ENCODE results near the gene GSDME.

Gene GSDME

DNA sequence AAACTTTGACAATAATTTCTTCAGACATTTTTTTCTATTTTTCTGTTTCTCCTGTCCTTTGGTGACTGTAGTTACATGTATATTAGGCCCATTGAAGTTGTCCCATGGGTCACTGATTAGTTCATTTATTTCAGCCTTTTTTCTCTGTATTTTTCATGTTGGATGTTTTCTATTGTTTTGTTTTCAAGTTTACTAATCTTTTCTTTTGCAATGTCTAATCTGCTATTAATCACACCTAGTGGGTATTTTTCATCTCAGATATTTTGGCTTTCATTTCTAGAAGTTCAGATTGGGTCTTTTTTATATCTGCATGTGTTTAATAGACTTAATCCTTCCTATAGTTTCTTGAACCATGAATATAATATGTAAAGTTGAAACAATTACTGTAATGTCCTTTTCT lies 99.3 kb downstream of the GSDME start:
- H3K4me1 Mint-ChIP-seq (ENCODE audit: low read depth), result peaks cover 10% of the 10 kb centered on the region
- no peak overlapping the region for H3K27ac Mint-ChIP-seq
- DNase-seq, result no peak
- H3K36me3 Mint-ChIP-seq (ENCODE audit: low read depth), result peaks cover 28% of the 10 kb centered on the region
- H3K27me3 Mint-ChIP-seq, result no peaks in the 10 kb centered on the region
- no peaks in the 10 kb centered on the region for H3K9me3 Mint-ChIP-seq
- no peak overlapping the region for H3K4me3 Mint-ChIP-seq

DNA sequence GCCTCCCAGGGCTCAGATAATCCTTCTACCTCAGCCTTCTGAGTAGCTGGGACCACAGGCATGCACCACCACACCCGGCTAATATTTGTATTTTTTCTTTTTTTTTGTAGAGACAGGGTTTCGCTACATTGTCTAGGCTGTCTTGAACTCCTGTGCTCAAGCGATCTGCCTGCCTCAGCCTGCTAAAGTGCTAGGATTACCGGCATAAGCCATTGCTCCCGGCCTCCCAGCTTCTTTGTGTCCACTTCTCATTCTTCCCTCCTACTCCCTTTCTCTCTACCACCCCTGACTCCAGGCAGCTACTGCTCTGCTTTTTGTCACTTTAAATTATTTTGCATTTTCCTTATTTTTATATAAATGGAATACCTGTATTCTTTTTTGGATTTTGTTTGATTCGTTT lies 100.7 kb downstream of the GSDME start:
- H3K4me3 Mint-ChIP-seq, result no peak overlapping the region
- no peaks in the 10 kb centered on the region for H3K27me3 Mint-ChIP-seq
- no peak for DNase-seq
- H3K4me1 Mint-ChIP-seq (ENCODE audit: low read depth), result peaks cover 19% of the 10 kb centered on the region
- H3K27ac Mint-ChIP-seq, result no peak overlapping the region
- H3K9me3 Mint-ChIP-seq, result no peaks in the 10 kb centered on the region
- H3K36me3 Mint-ChIP-seq (ENCODE audit: low read depth), result peaks cover 29% of the 10 kb centered on the region

DNA sequence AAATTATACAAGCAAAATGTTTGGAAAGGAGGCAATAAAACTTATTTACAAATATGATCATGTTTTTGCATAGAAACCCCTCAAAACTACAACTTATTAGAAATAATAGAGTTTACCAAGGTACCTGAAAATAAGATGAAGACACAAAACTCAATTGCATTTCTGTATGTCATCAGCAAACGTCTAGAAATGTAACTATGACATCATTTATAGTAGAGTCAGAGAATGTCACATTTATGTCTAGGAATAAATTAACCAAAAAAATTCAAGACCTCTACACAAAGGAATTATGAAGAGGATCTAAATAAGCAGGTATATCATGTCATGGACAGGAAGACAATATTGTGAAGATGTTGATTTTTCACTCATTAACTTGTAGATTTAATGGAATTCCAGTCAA lies 103.0 kb downstream of the GSDME start:
- H3K27ac Mint-ChIP-seq, result no peak overlapping the region
- H3K9me3 Mint-ChIP-seq, result no peaks in the 10 kb centered on the region
- DNase-seq, result no peak
- H3K36me3 Mint-ChIP-seq (ENCODE audit: low read depth), result peaks cover 50% of the 10 kb centered on the region
- peaks cover 19% of the 10 kb centered on the region for H3K4me1 Mint-ChIP-seq (ENCODE audit: low read depth)
- no peak overlapping the region for H3K4me3 Mint-ChIP-seq
- H3K27me3 Mint-ChIP-seq, result no peaks in the 10 kb centered on the region

DNA sequence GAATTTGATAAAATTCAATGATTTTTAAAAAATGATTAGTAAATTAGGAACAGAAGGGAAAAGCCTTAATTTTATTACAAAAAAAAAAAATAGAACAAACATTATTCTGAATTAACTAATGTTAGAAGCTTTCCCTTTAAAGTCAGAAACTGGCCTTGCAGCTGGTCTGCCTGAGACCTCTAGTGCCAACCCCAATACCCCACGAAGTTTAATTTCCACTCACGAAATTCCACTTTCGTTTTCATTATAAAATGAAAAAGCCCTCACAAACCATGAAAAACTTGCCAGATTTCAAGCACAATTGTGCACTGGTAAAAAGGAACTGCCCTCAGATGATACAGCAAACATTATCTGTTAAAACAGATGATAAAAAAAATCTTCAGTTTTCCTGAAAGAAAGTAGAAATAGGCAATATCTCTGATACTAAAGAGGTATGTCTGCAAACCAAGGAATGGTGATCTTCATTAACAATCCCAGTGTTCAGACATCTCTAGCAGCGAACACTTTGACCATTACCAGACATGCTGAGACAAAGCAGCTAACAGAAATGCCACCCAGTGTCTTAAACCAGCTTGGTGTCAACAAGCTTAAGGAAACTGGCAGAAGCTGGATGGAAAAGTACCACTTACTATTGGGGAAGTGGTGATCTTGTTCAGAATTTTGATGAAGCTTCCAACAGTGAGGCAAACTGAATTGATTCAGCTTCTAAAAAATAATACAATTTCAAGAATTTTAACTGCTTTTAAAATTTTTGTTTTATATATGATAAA lies 103.8 kb downstream of the GSDME start:
- peak overlapping the region; percentile 2 for H3K4me3 Mint-ChIP-seq
- DNase-seq, result no peak
- peaks cover 19% of the 10 kb centered on the region for H3K4me1 Mint-ChIP-seq (ENCODE audit: low read depth)
- H3K36me3 Mint-ChIP-seq (ENCODE audit: low read depth), result peaks cover 45% of the 10 kb centered on the region
- no peaks in the 10 kb centered on the region for H3K9me3 Mint-ChIP-seq
- no peaks in the 10 kb centered on the region for H3K27me3 Mint-ChIP-seq
- no peak overlapping the region for H3K27ac Mint-ChIP-seq

DNA sequence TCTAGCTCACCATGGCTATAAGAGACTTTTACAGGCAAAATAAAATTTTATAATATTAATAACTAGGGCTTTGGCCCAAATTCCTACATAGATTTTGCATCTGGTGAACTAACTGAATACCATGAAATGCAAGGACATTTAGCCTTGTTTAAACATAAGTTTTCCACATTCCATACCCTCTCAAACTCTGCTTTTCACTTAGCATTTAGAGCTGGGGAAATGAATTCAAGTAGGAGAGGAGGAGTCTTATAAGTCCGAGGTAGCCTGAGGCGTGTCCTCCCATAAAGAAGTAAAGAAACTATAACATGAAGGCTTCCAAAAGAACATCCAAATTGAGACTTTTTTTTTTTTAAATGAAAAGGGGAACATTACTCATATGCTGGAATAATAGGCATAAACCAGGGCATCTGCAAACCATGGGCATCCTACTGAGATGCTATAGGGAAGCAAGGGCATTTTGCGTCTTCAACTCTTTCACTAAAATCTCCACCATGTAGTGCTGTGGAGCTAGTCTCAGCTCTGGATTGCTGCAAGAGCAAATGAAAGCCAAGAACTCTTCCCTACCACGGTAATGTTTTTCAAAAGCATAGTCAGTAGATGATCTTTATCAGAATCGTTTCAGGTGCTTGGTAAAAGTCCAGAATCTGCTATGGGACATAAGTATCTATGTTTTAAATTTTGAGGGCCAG lies 104.9 kb downstream of the GSDME start:
- Mint-ChIP-seq H3K4me3 (no peak overlapping the region), H3K9me3 (no peaks in the 10 kb centered on the region), H3K27ac (no peak overlapping the region), H3K4me1 (ENCODE audit: low read depth) (peaks cover 14% of the 10 kb centered on the region), H3K36me3 (ENCODE audit: low read depth) (peaks cover 47% of the 10 kb centered on the region), H3K27me3 (no peaks in the 10 kb centered on the region)
- DNase-seq, result no peak
